Suppressor macrophage treated with lipopolysaccharide for 1 hour (primary cell): ENCODE measurements around the gene TMEM120B.
A peak's percentile ranks its signal among the peaks of the same experiment; 100 is the strongest.

Experiments
- DNase-seq, 3 donors: peaks; one replicate each; pipeline ENCODE4 v3.0.0-alpha.2; 2020 to 2022

Gene TMEM120B

GRCh38 chr12:121822393-121823100 lies 110.0 kb downstream of the TMEM120B start:
- DNase-seq, result no peak

DNA sequence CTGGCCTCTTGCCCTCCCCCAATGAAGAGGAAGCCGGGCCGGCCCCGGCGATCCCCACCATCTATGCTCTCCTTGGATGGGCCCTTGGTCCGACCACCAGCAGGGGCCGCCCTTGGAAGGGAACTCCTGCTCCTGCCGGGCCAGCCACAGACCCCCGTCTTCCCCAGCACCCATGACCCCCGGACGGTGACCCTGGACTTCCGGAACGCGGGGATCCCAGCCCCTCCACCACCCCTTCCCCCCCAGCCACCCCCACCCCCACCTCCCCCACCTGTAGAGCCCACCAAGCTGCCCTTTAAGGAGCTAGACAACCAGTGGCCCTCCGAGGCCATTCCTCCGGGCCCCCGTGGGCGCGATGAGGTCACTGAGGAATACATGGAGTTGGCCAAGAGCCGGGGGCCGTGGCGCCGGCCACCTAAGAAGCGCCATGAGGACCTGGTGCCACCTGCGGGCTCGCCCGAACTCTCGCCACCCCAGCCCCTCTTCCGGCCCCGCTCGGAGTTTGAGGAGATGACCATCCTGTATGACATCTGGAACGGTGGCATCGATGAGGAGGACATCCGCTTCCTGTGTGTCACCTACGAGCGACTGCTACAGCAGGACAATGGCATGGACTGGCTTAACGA lies 110.7 kb downstream of the TMEM120B start:
- DNase-seq, result peak in 1 of 3 donors; percentile 29

DNA sequence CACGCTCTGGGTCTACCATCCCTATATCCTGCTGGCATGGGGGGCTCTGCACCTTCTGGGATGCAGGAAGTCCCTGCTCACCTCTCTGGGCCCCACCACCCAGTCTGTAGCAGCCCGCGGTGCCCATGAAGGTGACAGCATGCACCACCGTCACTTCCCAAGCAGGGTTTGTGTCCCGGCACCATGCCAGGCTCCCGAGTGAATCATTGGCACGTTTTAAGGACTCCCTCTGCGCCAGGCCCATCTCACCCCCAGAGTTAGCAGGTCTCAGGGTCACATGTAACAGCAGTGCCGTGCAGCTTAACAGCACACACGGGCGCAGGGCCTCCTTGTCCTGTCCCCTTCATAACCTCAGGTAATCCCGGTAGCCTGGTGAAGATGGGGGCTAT lies 111.2 kb downstream of the TMEM120B start:
- no peak for DNase-seq

GRCh38 chr12:121825041-121825523 lies 112.5 kb downstream of the TMEM120B start:
- DNase-seq, result no peak

DNA sequence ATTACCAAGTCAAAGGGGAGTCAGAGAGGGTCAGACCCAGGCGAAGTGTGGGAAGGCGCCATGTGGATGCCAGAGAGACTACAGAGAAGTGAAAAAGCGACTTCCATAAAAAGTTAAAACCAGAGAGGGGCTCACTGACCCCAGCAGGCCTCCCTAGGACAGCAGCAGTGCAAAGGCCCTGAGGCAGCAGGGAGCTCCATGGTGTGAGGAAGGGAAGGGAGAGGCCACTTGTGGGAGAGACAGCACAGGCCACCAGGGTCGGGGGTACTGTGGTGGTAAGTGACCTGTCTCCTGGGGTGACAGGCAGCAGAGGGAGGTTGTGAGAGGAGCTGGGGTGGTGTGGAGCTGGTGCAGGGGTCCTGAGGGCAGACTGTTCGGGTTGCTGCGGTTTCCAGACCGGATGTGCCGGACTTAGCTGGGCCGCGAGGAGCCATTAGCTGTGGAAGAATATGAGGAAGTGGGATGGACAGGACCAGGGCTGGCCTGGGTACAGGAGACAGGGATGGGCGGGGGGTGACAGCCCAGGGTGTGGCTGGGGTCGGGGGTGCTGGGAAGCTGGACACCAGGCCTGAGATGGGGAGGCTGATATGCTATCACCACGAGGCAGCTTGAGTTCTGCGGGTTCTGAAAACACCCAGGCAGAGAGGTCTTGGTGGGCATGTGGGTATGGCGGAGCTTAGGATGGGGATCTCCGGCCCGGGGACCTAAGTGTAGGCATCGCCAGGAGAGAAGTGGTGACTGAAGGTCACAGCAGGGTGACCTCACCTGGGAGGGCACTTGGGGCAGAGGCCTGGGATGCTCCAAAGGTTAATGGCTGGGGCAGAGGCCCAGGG lies 114.0 kb downstream of the TMEM120B start:
- DNase-seq, result no peak

- no peak for DNase-seq
Observed at GRCh38 chr12:121827351-121828099, 115.0 kb downstream of the TMEM120B start.

GRCh38 chr12:121828306-121828705 lies 115.8 kb downstream of the TMEM120B start:
- no peak for DNase-seq

GRCh38 chr12:121828826-121829225 lies 116.3 kb downstream of the TMEM120B start:
- peak in 1 of 3 donors; percentile 26 for DNase-seq

- DNase-seq, result no peak
Observed at GRCh38 chr12:121829250-121829918, 116.8 kb downstream of the TMEM120B start.

DNA sequence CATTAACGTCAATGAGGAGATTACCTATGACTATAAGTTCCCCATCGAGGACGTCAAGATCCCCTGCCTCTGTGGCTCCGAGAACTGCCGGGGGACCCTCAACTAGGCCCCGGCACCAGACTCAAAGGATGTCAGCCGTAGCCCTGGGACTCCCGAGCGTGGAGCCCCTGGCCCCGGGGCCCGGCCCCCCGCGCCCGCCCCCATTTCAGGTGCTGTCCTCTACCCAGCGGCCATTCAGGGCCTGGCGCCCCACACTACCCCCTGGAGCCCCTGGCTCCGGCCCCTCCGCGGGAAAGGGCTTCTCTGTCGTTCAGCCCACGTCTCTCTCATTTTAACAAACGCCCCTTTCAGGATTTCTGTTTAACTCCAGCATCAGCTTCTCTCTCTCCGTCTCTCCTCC lies 117.6 kb downstream of the TMEM120B start:
- no peak for DNase-seq

GRCh38 chr12:121830588-121831265 lies 118.2 kb downstream of the TMEM120B start:
- no peak for DNase-seq
